Lower leg skin (tissue), 3 donors: ENCODE results near the gene ARID1B.

Source experiments
- POLR2A ChIP-seq, 2 donors: fragments of 450-650 bp; IDR thresholded peaks; one replicate each; pipeline ENCODE4 v1.6.1; 2016 to 2017; ENCODE audit warnings: antibody characterized with exemption in 2 of 2, mild to moderate bottlenecking in 1 of 2, moderate library complexity in 1 of 2
- TF ChIP-seq, protein P1 (sequence below), 3 donors: fragments of 450-650 bp; IDR thresholded peaks; one replicate each; pipeline ENCODE4 v1.5.1; 2016; ENCODE audit warnings: antibody characterized with exemption in 3 of 3, mild to moderate bottlenecking in 3 of 3, moderate library complexity in 2 of 3

- TF ChIP-seq, protein P1, sequence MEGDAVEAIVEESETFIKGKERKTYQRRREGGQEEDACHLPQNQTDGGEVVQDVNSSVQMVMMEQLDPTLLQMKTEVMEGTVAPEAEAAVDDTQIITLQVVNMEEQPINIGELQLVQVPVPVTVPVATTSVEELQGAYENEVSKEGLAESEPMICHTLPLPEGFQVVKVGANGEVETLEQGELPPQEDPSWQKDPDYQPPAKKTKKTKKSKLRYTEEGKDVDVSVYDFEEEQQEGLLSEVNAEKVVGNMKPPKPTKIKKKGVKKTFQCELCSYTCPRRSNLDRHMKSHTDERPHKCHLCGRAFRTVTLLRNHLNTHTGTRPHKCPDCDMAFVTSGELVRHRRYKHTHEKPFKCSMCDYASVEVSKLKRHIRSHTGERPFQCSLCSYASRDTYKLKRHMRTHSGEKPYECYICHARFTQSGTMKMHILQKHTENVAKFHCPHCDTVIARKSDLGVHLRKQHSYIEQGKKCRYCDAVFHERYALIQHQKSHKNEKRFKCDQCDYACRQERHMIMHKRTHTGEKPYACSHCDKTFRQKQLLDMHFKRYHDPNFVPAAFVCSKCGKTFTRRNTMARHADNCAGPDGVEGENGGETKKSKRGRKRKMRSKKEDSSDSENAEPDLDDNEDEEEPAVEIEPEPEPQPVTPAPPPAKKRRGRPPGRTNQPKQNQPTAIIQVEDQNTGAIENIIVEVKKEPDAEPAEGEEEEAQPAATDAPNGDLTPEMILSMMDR (IDR thresholded peaks at IDR 0.05): no peak
- TF ChIP-seq POLR2A (IDR thresholded peaks at IDR 0.05): no peak
Measured at GRCh38 chr6:157108923-157109322, 331.7 kb downstream of the ARID1B start.
